PC-3 (cell line): ENCODE results near the gene P2RX6.
"Not testable (repeated sequence)": the region's sequence is repeated elsewhere in the genome, so short reads cannot be mapped to it uniquely, and the experiment has no call there.

Experiments
- CTCF ChIP-seq: fragments of 300-600 bp; sonication (generic); conservative IDR thresholded peaks from 2 replicates; pipeline ENCODE4 v1.5.1; 2017; ENCODE audit warnings: antibody characterized with exemption, low read depth, mild to moderate bottlenecking, low read length
- EZH2 ChIP-seq: fragments of 300-600 bp; sonication (generic); IDR thresholded peaks from one replicate; pipeline ENCODE4 v1.6.1; 2017; ENCODE audit warnings: antibody characterized with exemption, mild to moderate bottlenecking, low read length; ENCODE audit not compliant: unreplicated experiment

DNA sequence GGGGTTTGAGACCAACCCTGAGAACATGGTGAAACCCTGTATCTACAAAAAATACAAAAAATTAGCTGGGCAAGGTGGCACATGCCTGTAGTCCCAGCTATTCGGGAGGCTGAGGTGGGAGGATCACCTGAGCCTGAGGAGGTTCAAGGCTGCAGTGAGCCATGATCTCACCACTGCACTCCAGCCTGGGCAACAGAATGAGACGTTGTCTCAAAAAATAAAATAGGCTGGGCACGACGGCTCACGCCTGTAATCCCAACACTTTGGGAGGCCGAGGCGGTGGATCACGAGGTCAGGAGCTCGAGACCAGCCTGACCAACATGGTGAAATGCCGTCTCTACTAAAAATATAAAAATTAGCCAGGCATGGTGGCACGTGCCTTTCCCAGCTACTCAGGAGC is 49.5 kb downstream of the P2RX6 start:
- TF ChIP-seq CTCF, EZH2: not testable (repeated sequence)
